D341Med (cell line): Measurements from ENCODE around the gene TIMM29.
"Not testable (repeated sequence)": the region's sequence is repeated elsewhere in the genome, so short reads cannot be mapped to it uniquely, and the experiment has no call there.

Experiments
- DNase-seq: peaks from one replicate; pipeline ENCODE4 v3.0.0; 2012; ENCODE audit warnings: low spot score

Gene TIMM29

GRCh38 chr19:10945264-10945663 lies 16.7 kb downstream of the TIMM29 start:
- DNase-seq: no peak

- DNase-seq: no peak
Measured at GRCh38 chr19:10946958-10947657, 18.5 kb downstream of the TIMM29 start.

- no peak for DNase-seq
Measured at GRCh38 chr19:10952809-10953208, 24.2 kb downstream of the TIMM29 start.

- not testable (repeated sequence) for DNase-seq
Measured at GRCh38 chr19:10959277-10959968, 30.8 kb downstream of the TIMM29 start.

- peak; percentile 100 for DNase-seq
Measured at GRCh38 chr19:10960314-10961072, 31.9 kb downstream of the TIMM29 start, which contains the start of gene SMARCA4. SMARCA4 (plus strand) TSS chr19:10961030; CDS start chr19:10984152, 23,122 bp downstream.

GRCh38 chr19:10961073-10961860 lies 32.7 kb downstream of the TIMM29 start:
- peak; percentile 90 for DNase-seq

- DNase-seq: no peak
Measured at GRCh38 chr19:10962863-10963262, 34.3 kb downstream of the TIMM29 start.

GRCh38 chr19:10963865-10964264 lies 35.3 kb downstream of the TIMM29 start:
- DNase-seq: no peak

- no peak for DNase-seq
Measured at GRCh38 chr19:10964903-10965302, 36.3 kb downstream of the TIMM29 start.

- no peak for DNase-seq
Measured at GRCh38 chr19:10965398-10965797, 36.8 kb downstream of the TIMM29 start.

- DNase-seq: no peak
Measured at GRCh38 chr19:10966809-10967208, 38.2 kb downstream of the TIMM29 start.

- DNase-seq: no peak
Measured at GRCh38 chr19:10968527-10969135, 40.0 kb downstream of the TIMM29 start.

- no peak for DNase-seq
Measured at GRCh38 chr19:10971107-10971726, 42.6 kb downstream of the TIMM29 start.

- no peak for DNase-seq
Measured at GRCh38 chr19:10975374-10976130, 46.9 kb downstream of the TIMM29 start.

- no peak for DNase-seq
Measured at GRCh38 chr19:10976131-10976892, 47.7 kb downstream of the TIMM29 start.

GRCh38 chr19:10977742-10978092 lies 49.1 kb downstream of the TIMM29 start:
- no peak for DNase-seq
